Measurements from ENCODE around the gene SPTSSB. TPM values are rescaled to one million over a fixed set of nuclear protein-coding genes. Genes with fewer than 3 reads are reported as not detected.

Gene SPTSSB
- total RNA-seq, 1 donor from 2014 or later = not detected

- no peaks in the 10 kb centered on the region for H3K4me1 Mint-ChIP-seq (ENCODE audit: unreplicated experiment)
- H3K4me3 Mint-ChIP-seq (ENCODE audit: unreplicated experiment) = no peak overlapping the region
- H3K27ac Mint-ChIP-seq (ENCODE audit: unreplicated experiment) = no peak overlapping the region
- no peaks in the 10 kb centered on the region for H3K36me3 Mint-ChIP-seq (ENCODE audit: low read depth, unreplicated experiment)
- H3K27me3 Mint-ChIP-seq (ENCODE audit: unreplicated experiment) = no peaks in the 10 kb centered on the region
- TF ChIP-seq, protein P1, sequence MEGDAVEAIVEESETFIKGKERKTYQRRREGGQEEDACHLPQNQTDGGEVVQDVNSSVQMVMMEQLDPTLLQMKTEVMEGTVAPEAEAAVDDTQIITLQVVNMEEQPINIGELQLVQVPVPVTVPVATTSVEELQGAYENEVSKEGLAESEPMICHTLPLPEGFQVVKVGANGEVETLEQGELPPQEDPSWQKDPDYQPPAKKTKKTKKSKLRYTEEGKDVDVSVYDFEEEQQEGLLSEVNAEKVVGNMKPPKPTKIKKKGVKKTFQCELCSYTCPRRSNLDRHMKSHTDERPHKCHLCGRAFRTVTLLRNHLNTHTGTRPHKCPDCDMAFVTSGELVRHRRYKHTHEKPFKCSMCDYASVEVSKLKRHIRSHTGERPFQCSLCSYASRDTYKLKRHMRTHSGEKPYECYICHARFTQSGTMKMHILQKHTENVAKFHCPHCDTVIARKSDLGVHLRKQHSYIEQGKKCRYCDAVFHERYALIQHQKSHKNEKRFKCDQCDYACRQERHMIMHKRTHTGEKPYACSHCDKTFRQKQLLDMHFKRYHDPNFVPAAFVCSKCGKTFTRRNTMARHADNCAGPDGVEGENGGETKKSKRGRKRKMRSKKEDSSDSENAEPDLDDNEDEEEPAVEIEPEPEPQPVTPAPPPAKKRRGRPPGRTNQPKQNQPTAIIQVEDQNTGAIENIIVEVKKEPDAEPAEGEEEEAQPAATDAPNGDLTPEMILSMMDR (IDR thresholded peaks at IDR 0.05; ENCODE audit: unreplicated experiment) = no peak
- no peaks in the 10 kb centered on the region for H3K9me3 Mint-ChIP-seq (ENCODE audit: unreplicated experiment)
- no peak for DNase-seq (ENCODE audit: low spot score)
Measured at GRCh38 chr3:161355508-161355907, 15.8 kb downstream of the SPTSSB start.

DNA sequence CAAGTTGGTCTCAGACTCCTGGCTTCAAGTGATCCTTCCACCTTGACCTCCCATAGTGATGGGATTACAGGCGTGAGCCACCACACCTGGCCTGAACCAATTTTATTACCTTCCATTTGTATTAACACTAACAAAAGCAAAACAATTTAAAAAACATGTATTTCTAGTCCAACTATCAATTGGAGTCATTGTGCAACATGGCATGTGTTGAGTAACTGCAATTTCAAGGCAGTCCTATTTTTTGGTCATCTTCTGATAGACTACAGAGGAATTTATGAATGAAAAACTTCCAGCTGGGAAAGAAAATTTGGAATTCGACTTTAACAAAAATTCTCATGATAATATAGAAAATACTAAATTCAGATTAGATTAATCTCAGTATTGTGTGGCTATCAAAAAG, 16.8 kb downstream of the SPTSSB start:
- no peak overlapping the region for H3K4me3 Mint-ChIP-seq (ENCODE audit: unreplicated experiment)
- H3K9me3 Mint-ChIP-seq (ENCODE audit: unreplicated experiment) = no peaks in the 10 kb centered on the region
- H3K27ac Mint-ChIP-seq (ENCODE audit: unreplicated experiment) = no peak overlapping the region
- no peaks in the 10 kb centered on the region for H3K36me3 Mint-ChIP-seq (ENCODE audit: low read depth, unreplicated experiment)
- TF ChIP-seq, protein P1 (IDR thresholded peaks at IDR 0.05; ENCODE audit: unreplicated experiment) = no peak
- no peaks in the 10 kb centered on the region for H3K4me1 Mint-ChIP-seq (ENCODE audit: unreplicated experiment)
- no peaks in the 10 kb centered on the region for H3K27me3 Mint-ChIP-seq (ENCODE audit: unreplicated experiment)
- no peak for DNase-seq (ENCODE audit: low spot score)

- no peaks in the 10 kb centered on the region for H3K9me3 Mint-ChIP-seq (ENCODE audit: unreplicated experiment)
- no peaks in the 10 kb centered on the region for H3K36me3 Mint-ChIP-seq (ENCODE audit: low read depth, unreplicated experiment)
- peaks cover 3% of the 10 kb centered on the region for H3K27me3 Mint-ChIP-seq (ENCODE audit: unreplicated experiment)
- TF ChIP-seq, protein P1 (IDR thresholded peaks at IDR 0.05; ENCODE audit: unreplicated experiment) = no peak
- no peaks in the 10 kb centered on the region for H3K4me1 Mint-ChIP-seq (ENCODE audit: unreplicated experiment)
- no peak for DNase-seq (ENCODE audit: low spot score)
- H3K27ac Mint-ChIP-seq (ENCODE audit: unreplicated experiment) = no peak overlapping the region
- H3K4me3 Mint-ChIP-seq (ENCODE audit: unreplicated experiment) = no peak overlapping the region
Measured at GRCh38 chr3:161351330-161351729, 20.0 kb downstream of the SPTSSB start.

DNA sequence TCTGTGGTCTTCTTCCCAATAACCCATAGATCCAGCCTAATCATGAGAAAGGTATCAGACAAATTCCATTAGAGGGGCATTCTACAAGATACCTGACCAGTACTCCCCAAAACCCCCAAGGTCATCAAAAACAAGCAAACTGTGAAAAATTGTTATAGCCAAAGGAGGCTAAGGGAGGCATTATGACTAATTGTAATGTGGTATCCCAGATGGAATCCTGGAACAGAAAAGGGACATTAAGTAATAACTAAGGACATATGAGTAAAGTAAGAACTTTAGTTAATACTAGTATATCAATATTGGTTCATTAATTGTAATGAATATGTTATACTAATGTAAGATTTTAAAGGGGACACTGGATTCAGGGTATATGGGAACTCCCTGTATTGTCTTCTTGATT, 20.4 kb downstream of the SPTSSB start:
- H3K27ac Mint-ChIP-seq (ENCODE audit: unreplicated experiment) = no peak overlapping the region
- no peaks in the 10 kb centered on the region for H3K4me1 Mint-ChIP-seq (ENCODE audit: unreplicated experiment)
- no peak overlapping the region for H3K4me3 Mint-ChIP-seq (ENCODE audit: unreplicated experiment)
- TF ChIP-seq, protein P1 (IDR thresholded peaks at IDR 0.05; ENCODE audit: unreplicated experiment) = no peak
- peaks cover 3% of the 10 kb centered on the region for H3K27me3 Mint-ChIP-seq (ENCODE audit: unreplicated experiment)
- H3K9me3 Mint-ChIP-seq (ENCODE audit: unreplicated experiment) = no peaks in the 10 kb centered on the region
- no peak for DNase-seq (ENCODE audit: low spot score)
- no peaks in the 10 kb centered on the region for H3K36me3 Mint-ChIP-seq (ENCODE audit: low read depth, unreplicated experiment)

DNA sequence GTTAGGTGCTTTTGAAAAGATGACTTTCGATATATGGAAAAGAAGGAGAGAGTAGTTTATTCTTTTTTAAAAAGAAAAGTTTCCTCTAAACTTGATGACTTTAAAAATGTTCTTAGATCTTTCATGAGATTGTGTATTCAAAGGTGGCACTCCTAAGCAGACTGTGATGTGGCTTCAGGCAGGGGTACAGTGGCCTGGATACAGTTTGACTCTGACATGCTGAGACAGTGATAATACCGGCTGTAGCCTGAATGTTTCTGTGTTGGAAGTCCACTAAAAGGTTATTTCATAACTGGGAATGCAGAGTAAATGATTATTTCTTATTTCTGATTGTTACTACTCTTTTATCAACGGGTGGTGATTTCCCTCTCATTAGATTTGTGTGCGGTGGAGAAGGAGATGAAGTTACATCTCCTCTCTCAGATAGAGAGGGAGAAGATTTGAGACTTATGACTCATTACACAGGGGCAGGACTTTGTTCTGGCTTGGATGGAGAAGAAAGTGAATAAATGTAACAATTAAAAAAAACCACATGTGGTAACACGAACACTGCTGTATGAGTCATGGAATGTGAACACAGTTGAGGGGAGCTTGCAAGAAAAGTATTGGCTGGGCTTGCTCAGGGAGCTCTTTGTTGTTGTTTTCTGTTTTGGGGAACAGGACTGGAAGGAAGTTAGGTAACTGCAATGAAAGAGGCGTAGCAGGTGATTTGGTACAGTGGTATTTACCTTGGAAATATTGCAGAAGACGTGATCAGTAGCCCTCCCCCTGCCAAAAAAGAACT, 21.6 kb downstream of the SPTSSB start:
- Mint-ChIP-seq H3K4me3 (ENCODE audit: unreplicated experiment) (no peak overlapping the region), H3K36me3 (ENCODE audit: low read depth, unreplicated experiment) (no peaks in the 10 kb centered on the region), H3K9me3 (ENCODE audit: unreplicated experiment) (no peaks in the 10 kb centered on the region), H3K4me1 (ENCODE audit: unreplicated experiment) (no peaks in the 10 kb centered on the region), H3K27me3 (ENCODE audit: unreplicated experiment) (peaks cover 3% of the 10 kb centered on the region), H3K27ac (ENCODE audit: unreplicated experiment) (no peak overlapping the region)
- no peak for DNase-seq (ENCODE audit: low spot score)
- TF ChIP-seq, protein P1 (IDR thresholded peaks at IDR 0.05; ENCODE audit: unreplicated experiment) = no peak

All from endothelial cell (in vitro differentiated cells).